GM12873 (cell line): ENCODE results near the gene EN2.

Experiments used
- TF ChIP-seq, protein P1 (sequence below): IDR thresholded peaks from 2 replicates; pipeline ENCODE4 v1.5.1; 2012; ENCODE audit warnings: low read depth, mild to moderate bottlenecking, moderate library complexity, low read length, control low read depth; ENCODE audit not compliant: insufficient read depth; ENCODE audit errors: missing control alignments

The EN2 gene

DNA sequence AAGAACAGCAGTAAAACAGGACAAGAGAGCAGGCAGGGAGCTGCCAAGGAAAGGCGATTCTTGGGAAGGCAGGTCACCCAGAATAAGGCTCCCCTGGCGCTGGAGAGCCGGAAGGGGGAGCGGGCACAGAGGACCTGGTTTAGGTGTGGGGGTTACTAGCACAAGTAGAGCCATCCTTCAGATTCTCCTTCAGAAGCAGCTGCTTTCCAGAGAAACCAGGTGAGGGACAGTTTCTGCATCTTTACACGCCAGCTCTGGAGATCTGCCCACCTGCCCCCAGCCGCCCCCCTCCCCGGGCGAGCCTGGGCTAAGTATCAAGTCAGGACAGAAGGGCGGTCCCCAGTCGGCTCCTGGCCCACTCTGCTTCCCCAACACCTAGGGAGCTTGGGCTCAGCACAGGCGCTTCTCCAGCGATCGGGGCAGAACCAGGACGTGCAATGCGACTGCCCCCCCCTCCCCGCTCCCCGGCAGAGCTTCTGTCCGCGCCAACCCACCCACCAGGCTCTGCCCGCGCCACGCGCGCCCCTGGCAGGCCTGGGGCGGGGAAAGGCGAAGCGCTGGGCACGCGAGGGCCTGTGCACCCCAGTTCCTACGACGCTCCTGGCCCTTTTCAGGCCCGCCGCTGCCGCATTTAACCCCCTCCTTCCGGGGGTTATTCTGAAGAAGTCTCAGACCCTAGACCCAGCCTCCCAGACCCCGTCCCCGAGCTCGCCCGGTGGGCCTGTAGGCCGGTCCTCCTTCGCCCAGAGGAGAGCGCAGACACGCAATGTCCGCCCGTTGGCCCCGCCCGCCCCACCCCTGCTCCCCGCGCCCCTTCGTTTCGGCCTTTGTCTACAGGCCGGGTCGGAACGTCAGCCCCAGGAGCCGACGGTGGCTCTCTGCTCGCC lies 4.4 kb upstream of the EN2 start:
- TF ChIP-seq, protein P1, sequence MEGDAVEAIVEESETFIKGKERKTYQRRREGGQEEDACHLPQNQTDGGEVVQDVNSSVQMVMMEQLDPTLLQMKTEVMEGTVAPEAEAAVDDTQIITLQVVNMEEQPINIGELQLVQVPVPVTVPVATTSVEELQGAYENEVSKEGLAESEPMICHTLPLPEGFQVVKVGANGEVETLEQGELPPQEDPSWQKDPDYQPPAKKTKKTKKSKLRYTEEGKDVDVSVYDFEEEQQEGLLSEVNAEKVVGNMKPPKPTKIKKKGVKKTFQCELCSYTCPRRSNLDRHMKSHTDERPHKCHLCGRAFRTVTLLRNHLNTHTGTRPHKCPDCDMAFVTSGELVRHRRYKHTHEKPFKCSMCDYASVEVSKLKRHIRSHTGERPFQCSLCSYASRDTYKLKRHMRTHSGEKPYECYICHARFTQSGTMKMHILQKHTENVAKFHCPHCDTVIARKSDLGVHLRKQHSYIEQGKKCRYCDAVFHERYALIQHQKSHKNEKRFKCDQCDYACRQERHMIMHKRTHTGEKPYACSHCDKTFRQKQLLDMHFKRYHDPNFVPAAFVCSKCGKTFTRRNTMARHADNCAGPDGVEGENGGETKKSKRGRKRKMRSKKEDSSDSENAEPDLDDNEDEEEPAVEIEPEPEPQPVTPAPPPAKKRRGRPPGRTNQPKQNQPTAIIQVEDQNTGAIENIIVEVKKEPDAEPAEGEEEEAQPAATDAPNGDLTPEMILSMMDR, result no peak

DNA sequence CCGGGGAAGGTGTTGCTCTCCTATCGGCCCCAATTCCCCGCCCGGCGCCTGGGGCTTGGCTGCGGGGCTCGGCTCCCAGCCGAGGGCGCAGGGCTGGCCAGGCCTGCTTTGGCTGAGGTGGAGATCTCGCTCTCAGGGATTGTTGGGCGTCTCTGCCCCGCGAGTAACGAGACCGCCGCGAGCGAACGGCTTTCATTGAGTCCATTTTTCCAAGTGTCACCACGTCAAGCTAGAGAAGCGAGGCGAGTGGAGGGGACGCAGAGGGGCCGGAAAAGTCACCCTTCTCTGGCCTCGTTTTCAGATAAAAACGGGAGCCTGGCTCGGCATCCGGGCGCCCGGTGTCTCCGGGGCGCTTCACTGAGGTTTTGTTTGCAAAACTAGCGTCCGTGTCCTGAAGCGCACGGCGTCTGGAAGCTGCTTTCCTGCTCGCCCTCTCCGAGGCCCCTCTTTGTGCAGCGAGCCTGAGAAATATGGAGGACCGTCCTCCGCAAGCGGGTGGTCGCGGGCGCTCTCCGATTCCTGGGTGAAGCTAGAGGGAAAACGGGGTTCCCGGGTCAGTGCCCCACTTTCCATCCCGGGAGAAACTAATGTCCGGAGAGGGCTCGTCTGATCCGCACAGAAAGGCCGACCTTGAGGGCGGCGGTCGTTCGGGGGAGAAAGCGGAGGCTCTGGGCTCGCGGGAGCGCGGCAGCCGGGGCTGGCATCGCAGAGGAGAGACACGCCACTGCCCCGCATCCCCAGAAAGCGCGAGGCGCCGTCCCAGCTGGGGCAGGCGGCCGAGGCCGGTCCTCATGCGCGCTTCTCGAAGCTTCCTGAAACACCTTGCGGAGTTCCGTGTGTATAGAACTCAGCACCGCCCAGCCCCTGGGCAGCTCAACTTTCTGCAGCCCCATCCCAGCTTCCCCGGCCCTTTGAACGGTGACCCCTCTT lies 3.5 kb upstream of the EN2 start:
- TF ChIP-seq, protein P1, result no peak

DNA sequence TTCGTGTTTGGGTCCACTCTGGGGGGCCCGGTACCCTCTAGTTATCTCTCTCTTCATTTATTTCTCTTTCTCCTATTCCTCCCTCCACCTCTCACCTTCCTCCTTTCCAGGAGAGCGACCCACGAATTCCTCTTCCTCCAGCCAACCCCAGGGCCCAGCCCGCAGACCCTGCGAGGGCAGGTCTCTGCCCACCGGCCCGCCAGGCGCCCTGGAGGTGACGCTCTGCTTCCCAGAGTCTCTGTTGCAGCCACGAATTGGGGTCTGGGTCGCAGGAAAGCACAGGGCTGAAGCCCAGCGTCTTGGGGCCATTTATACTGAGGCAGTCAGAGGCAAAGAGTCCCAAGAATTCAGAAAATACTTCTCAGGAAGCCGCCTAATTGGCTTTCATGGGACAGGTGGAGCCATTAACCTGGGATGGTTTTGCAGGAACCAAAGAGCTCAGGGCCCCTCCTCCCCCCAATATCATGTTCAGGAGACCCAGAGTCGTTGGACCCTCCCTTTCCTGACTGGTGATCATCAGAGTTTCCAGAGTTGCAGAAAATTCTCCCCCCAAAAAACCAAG lies 2.7 kb upstream of the EN2 start:
- TF ChIP-seq, protein P1, result no peak

DNA sequence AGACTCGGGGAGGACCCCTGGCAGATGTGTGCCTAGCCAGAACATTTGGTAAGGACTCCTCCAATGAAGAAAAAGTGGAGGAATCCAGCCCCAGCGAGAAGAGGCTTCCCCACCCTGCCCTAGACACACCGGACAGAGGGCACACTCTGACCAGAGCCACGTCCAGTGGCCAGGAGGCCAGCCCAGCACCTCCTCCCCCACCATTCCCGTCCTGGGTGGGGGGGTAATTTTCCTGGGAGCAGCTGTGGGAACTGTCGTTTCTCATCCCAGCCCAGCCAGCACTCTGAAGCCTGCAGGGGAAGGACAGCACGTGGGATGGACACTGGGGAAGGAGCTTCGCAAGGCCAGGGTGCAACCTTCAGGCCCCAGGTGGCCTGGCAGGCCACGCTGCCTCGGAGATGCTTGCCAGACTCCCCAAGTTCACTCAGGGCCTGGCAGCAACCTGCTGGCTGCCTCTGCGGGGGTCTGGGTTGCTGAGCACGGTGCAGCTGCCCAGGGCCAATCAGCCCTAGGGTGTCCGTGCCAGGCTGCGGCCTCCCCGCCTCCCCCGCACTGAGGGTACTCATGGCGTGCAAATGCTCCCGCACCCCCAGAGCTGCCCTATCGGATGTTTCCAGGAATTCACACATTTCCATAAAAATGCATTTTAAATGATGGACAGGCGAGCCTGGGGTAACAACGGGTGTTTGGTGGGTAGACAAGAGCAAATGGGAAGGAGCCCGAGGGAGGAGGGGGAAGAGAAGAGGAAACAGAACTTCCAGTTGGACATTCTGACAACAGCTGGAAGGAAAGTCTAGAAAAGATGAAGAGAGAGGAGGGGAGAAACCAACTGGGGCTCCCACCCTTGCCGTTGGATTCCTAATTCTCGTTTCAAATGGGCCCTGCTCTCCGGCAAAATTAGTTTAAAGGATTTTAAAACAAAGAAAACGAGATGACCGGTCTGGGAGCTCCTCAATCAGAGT lies 1.9 kb upstream of the EN2 start:
- TF ChIP-seq, protein P1, result no peak

DNA sequence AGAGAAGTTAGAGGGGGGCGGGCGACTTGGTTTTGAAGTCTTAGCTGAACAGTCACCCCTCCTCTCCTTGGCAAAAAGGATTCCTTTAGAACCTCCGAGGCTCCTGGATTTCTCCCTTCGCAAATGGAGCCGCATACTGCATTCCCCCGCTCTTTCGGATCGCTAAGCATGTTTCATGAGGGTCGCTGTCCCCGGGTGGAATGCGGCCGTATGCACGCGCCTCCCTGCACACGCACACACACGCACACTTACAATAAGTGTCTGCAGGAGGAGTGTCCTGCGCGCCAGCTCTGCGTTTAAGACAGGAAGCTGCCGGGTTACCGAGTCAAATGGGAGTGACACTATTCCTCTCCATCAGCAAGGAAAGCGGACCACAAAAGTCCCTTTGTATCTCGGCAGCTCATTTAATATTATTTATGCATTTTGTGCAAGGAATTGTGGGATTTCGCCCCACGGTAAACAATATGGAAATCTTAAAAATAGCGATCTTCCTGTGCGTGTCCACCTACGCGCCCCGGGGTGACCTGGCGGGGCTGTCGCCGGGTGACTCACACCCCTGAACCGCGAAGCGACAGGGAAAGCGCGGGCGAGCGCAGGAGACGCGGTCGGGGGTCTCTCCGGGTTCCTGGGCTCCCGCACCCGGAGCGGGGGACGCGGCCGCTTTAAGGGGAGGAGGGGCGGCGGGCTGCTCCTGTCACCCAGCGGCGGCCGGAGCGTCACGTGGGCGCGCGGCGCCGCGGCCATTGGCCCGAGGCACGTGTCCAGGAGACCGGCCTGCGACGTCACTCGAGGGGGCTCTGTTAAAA lies 988 bp upstream of the EN2 start:
- TF ChIP-seq, protein P1, result no peak

DNA sequence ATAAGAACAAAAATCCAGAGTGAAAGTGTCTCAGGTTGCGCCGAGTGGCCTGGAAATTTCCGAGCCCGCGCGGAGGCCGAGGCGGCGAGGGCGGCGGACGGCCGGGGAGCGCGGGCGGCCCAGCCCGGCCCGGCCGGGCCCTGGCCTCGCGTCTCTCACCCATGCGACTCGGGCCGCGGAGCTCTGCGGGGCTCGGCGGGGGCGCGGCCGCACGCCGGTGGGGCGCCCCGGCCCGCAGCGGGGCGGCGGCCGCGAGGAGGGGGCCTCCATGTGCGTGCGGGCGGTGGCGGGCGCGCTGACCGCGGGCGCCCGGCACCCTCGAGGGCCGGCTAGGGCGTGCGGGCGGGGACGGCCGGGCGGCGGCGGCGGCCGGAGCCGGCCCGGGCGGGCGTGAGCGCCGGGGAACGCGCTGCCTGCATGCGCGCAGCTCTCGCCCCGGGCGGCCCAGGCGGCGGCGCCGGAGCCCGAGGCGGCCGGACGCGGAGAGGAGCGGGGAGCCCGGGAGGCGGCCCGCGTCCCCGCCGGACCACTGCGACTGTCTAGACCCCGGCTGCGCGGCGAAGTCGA lies 302 bp upstream of the EN2 start:
- TF ChIP-seq, protein P1, result no peak
